ENCODE results near the gene CTBP1.
"Not testable (repeated sequence)": the region's sequence is repeated elsewhere in the genome, so short reads cannot be mapped to it uniquely, and the experiment has no call there.

CTBP1 gene

DNA sequence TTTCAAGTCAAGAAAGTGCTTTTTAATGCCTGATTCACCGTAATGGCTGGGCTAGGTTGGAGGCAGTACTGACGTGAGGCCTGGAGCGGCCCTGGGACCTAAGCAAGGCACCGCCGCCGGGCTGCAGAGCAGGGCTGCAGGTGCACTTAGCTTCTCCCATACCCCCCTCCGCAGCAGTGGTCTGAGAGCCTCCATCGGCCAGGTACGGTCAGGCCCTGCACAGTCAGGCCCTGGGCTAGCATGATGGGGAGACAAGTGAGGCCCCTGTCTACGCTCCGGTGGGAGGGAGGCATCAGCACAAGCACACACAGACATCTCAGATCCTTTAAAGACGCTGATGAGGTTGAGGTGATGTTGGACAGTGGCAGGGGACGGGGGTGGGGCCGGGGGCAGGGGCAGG lies 45.5 kb upstream of the CTBP1 start:
- DNase-seq (ENCODE audit: low read depth in 1 of 2, low spot score in 1 of 2): no peak

GRCh38 chr4:1293991-1294390 lies 45.1 kb upstream of the CTBP1 start:
- Histone ChIP-seq H3K27me3 (ENCODE audit: insufficient read depth, poor library complexity, severe bottlenecking) (no peaks in the 10 kb centered on the region), H3K27ac (replicated peaks) (0 out of 2 replicates have a peak overlapping the region, but pooled peaks have one; percentile 18), H3K4me3 (replicated peaks; ENCODE audit: insufficient read depth, low read length) (no peak overlapping the region)
- no peak for DNase-seq (ENCODE audit: low read depth in 1 of 2, low spot score in 1 of 2)
- no peak for TF ChIP-seq SPI1 (IDR thresholded peaks at IDR 0.05; ENCODE audit: borderline replicate concordance, low read depth)
- TF ChIP-seq CTCF (IDR thresholded peaks at IDR 0.05; ENCODE audit: insufficient read depth, low read length): no peak
- TF ChIP-seq, protein P1, sequence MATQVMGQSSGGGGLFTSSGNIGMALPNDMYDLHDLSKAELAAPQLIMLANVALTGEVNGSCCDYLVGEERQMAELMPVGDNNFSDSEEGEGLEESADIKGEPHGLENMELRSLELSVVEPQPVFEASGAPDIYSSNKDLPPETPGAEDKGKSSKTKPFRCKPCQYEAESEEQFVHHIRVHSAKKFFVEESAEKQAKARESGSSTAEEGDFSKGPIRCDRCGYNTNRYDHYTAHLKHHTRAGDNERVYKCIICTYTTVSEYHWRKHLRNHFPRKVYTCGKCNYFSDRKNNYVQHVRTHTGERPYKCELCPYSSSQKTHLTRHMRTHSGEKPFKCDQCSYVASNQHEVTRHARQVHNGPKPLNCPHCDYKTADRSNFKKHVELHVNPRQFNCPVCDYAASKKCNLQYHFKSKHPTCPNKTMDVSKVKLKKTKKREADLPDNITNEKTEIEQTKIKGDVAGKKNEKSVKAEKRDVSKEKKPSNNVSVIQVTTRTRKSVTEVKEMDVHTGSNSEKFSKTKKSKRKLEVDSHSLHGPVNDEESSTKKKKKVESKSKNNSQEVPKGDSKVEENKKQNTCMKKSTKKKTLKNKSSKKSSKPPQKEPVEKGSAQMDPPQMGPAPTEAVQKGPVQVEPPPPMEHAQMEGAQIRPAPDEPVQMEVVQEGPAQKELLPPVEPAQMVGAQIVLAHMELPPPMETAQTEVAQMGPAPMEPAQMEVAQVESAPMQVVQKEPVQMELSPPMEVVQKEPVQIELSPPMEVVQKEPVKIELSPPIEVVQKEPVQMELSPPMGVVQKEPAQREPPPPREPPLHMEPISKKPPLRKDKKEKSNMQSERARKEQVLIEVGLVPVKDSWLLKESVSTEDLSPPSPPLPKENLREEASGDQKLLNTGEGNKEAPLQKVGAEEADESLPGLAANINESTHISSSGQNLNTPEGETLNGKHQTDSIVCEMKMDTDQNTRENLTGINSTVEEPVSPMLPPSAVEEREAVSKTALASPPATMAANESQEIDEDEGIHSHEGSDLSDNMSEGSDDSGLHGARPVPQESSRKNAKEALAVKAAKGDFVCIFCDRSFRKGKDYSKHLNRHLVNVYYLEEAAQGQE (IDR thresholded peaks at IDR 0.05; ENCODE audit: insufficient replicate concordance, low read depth): no peak
- no peak for TF ChIP-seq GABPA (IDR thresholded peaks at IDR 0.05; ENCODE audit: low read depth)
- no peak for TF ChIP-seq POLR2AphosphoS5 (IDR thresholded peaks at IDR 0.05; ENCODE audit: low read depth)

More for the DNA sequence above, 45.5 kb upstream of the CTBP1 start:
- H3K27me3 ChIP-seq (ENCODE audit: insufficient read depth, poor library complexity, severe bottlenecking): no peaks in the 10 kb centered on the region
- H3K27ac ChIP-seq (replicated peaks): 0 out of 2 replicates have a peak overlapping the region, but pooled peaks have one; percentile 30
- H3K4me3 ChIP-seq (replicated peaks; ENCODE audit: insufficient read depth, low read length): no peak overlapping the region
- TF ChIP-seq POLR2AphosphoS5 (IDR thresholded peaks at IDR 0.05; ENCODE audit: low read depth): no peak
- TF ChIP-seq, protein P1 (IDR thresholded peaks at IDR 0.05; ENCODE audit: insufficient replicate concordance, low read depth): no peak
- no peak for TF ChIP-seq GABPA (IDR thresholded peaks at IDR 0.05; ENCODE audit: low read depth)
- TF ChIP-seq SPI1 (IDR thresholded peaks at IDR 0.05; ENCODE audit: borderline replicate concordance, low read depth): no peak
- no peak for TF ChIP-seq CTCF (IDR thresholded peaks at IDR 0.05; ENCODE audit: insufficient read depth, low read length)

DNA sequence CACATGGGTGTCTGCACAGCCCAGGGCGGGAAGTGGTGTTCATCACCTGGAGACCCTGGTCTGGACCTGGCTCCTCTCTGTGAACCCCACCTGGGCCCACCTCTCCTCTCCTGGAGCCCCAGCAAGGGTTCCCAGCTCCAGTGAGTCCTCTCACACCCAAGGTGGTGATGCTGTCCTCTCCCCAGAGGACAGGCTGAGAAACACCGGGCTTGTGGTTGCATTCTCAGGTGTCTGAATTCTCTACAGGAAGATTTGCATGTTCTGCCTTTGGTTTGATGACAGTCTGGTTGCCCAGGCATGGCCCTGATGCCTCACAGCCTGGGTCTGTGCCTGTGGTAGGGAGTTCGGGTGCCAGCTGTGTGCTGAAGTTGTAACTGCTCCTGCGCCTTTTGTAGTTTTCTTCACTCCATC lies 44.6 kb upstream of the CTBP1 start:
- Histone ChIP-seq H3K4me3 (replicated peaks; ENCODE audit: insufficient read depth, low read length) (no peak overlapping the region), H3K27me3 (ENCODE audit: insufficient read depth, poor library complexity, severe bottlenecking) (no peaks in the 10 kb centered on the region), H3K27ac (replicated peaks) (0 out of 2 replicates have a peak overlapping the region, but pooled peaks have one; percentile 18)
- no peak for TF ChIP-seq GABPA (IDR thresholded peaks at IDR 0.05; ENCODE audit: low read depth)
- TF ChIP-seq, protein P1 (IDR thresholded peaks at IDR 0.05; ENCODE audit: insufficient replicate concordance, low read depth): no peak
- TF ChIP-seq SPI1 (IDR thresholded peaks at IDR 0.05; ENCODE audit: borderline replicate concordance, low read depth): no peak
- TF ChIP-seq CTCF (IDR thresholded peaks at IDR 0.05; ENCODE audit: insufficient read depth, low read length): no peak
- TF ChIP-seq POLR2AphosphoS5 (IDR thresholded peaks at IDR 0.05; ENCODE audit: low read depth): no peak
- no peak for DNase-seq (ENCODE audit: low read depth in 1 of 2, low spot score in 1 of 2)

DNA sequence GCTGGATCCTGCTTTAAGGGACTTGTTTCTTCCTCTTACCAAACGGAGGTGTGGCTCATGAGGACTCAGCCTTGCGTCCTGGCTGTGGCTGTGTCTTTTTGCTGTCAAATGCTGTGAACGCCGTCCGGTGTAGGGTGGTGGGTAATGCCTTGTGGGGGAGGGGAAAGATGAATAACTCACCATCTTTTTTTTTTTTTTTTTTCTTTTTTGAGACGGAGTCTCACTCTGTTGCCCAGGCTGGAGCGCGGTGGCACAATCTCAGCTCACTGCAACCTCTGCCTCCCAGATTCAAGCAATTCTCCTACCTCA lies 43.7 kb upstream of the CTBP1 start:
- DNase-seq (ENCODE audit: low read depth in 1 of 2, low spot score in 1 of 2); H3K4me3 ChIP-seq (replicated peaks; ENCODE audit: insufficient read depth, low read length); H3K27ac ChIP-seq (replicated peaks); H3K27me3 ChIP-seq (ENCODE audit: insufficient read depth, poor library complexity, severe bottlenecking): not testable (repeated sequence)
